Subcutaneous abdominal adipose tissue (tissue), 5 donors: ENCODE data around the gene CYB5RL.
A peak's percentile ranks its signal among the peaks of the same experiment; 100 is the strongest.

ENCODE experiments used
- H3K27ac ChIP-seq: one replicate; pipeline ENCODE4 v1.7.0; 2013; ENCODE audit warnings: low read depth, mild to moderate bottlenecking, inconsistent platforms, low read length, moderate library complexity
- H3K27me3 ChIP-seq, 5 donors: one replicate each; pipeline ENCODE4 v1.7.0; 2013; ENCODE audit warnings: low read length in 5 of 5, inconsistent platforms in 1 of 5; ENCODE audit not compliant: control insufficient read depth in 5 of 5, insufficient read depth in 4 of 5
- H3K36me3 ChIP-seq, 5 donors: one replicate each; pipeline ENCODE4 v1.7.0; 2013; ENCODE audit warnings: low read length in 5 of 5; ENCODE audit not compliant: control insufficient read depth in 5 of 5, insufficient read depth in 5 of 5
- H3K4me1 ChIP-seq, 5 donors: one replicate each; pipeline ENCODE4 v1.7.0; 2013; ENCODE audit warnings: low read length in 5 of 5, mild to moderate bottlenecking in 3 of 5, moderate library complexity in 1 of 5; ENCODE audit not compliant: control insufficient read depth in 5 of 5, insufficient read depth in 5 of 5
- H3K4me3 ChIP-seq, 5 donors: one replicate each; pipeline ENCODE4 v1.7.0; 2013; ENCODE audit warnings: low read length in 5 of 5, low read depth in 1 of 5
- H3K9ac ChIP-seq, 5 donors: one replicate each; pipeline ENCODE4 v1.7.0; 2013; ENCODE audit warnings: low read length in 5 of 5, mild to moderate bottlenecking in 4 of 5, moderate library complexity in 3 of 5
- H3K9me3 ChIP-seq, 5 donors: one replicate each; pipeline ENCODE4 v1.7.0; 2013; ENCODE audit warnings: low read length in 5 of 5; ENCODE audit not compliant: control insufficient read depth in 5 of 5
- donor health status: healthy.
- donor health status: healthy.
- donor health status: healthy.
- donor health status: healthy.
- donor health status: healthy.

The CYB5RL gene

DNA sequence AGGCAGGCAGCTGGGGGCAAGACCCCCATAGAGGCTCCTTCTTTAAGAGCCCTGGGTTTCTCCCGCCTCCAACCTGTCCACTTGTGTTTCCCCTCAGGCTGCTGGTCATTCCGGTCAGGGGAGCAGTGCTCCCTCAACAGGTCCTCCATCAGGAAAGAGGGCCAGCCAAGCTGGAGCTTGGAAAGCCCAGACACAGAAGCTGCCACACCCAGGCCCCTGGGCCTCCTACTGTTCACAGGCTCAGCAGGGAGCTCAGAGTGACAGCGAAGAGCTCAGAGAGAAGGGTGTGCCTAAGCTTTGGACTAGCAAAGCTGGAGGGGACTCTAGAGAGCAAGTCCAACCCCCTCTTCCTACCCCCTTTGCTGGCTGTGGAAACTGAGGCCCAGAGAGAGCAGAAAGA is 36.8 kb downstream of the CYB5RL start:
- Histone ChIP-seq H3K4me1 (peaks cover 0 to 6% (median 2%) of the 10 kb centered on the region in 5 donors), H3K9me3 (no peaks in the 10 kb centered on the region), H3K36me3 (no peaks in the 10 kb centered on the region), H3K27me3 (no peaks in the 10 kb centered on the region), H3K9ac (no peak overlapping the region), H3K27ac (no peak overlapping the region), H3K4me3 (no peak overlapping the region)

DNA sequence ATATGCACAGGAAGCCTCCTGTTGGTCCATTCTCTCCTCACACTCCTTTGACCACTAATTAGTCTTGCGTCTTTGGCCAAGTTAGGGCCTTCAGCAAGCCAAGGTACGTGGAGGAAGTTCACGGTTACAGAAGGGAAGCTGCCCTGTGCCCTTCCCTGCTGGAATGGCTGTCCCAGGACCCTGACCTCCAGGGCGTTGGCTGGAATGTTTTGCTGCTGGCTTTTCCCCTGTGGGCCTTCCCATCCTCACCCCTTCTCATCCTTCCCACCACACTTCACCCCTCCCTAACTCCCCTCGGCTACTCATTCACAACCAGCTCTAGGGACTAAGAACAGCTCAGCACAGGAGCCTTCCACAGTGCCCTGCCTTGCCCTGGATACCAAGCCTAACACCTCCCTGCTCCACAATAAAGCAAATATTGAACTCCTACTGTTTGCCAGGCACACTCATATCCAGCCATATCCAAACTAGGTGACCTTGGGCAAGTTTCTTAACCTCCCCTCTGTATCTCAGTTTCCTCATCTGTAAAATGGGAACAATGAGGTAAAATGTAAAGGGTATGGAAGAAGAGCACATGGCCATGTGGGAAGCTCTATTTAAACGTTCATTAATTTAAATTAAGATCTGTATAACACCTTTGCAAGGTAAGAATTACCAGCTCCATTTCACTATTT is 38.2 kb downstream of the CYB5RL start:
- Histone ChIP-seq H3K36me3 (no peaks in the 10 kb centered on the region), H3K4me3 (no peak overlapping the region), H3K9me3 (no peaks in the 10 kb centered on the region), H3K27ac (no peak overlapping the region), H3K4me1 (peaks cover 0 to 6% (median 0%) of the 10 kb centered on the region in 5 donors), H3K9ac (no peak overlapping the region), H3K27me3 (no peaks in the 10 kb centered on the region)

- no peak overlapping the region for H3K4me3 ChIP-seq
- peaks cover 0 to 6% (median 0%) of the 10 kb centered on the region in 5 donors for H3K4me1 ChIP-seq
- H3K9me3 ChIP-seq: no peaks in the 10 kb centered on the region
- no peak overlapping the region for H3K27ac ChIP-seq
- no peaks in the 10 kb centered on the region for H3K27me3 ChIP-seq
- H3K36me3 ChIP-seq: no peaks in the 10 kb centered on the region
- no peak overlapping the region for H3K9ac ChIP-seq
Observed at GRCh38 chr1:54160351-54160750, 39.5 kb downstream of the CYB5RL start.

GRCh38 chr1:54159733-54160316 is 40.0 kb downstream of the CYB5RL start:
- Histone ChIP-seq H3K9ac (no peak overlapping the region), H3K4me3 (no peak overlapping the region), H3K27ac (no peak overlapping the region), H3K9me3 (no peaks in the 10 kb centered on the region), H3K36me3 (no peaks in the 10 kb centered on the region), H3K27me3 (no peaks in the 10 kb centered on the region), H3K4me1 (peaks cover 0 to 6% (median 0%) of the 10 kb centered on the region in 5 donors)

DNA sequence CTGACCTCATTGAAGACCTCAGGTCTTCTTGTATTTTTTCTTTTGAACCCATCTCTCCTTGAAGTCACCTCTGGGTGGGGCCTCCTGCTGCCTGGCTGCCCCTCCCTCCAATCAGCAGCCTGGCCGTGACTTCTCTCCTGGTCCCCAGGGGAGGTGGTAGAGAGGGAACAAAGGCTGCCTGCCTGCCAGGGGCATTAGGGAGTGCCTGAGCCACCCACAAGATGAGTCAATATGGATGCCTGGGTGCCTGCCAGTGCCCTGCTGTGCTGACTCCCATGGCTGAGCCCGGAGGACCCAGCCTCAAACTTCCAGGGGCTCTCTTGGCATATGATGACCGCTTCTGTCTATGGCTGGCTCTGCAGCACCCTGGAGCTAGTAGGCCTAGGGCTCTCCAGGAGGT is 41.8 kb downstream of the CYB5RL start:
- Histone ChIP-seq H3K4me1 (peaks cover 2 to 17% (median 11%) of the 10 kb centered on the region in 5 donors), H3K9ac (no peak overlapping the region), H3K27ac (no peak overlapping the region), H3K4me3 (no peak overlapping the region), H3K27me3 (no peaks in the 10 kb centered on the region), H3K9me3 (no peaks in the 10 kb centered on the region), H3K36me3 (no peaks in the 10 kb centered on the region)

GRCh38 chr1:54157401-54157800 is 42.4 kb downstream of the CYB5RL start:
- H3K4me1 ChIP-seq: peaks cover 2 to 17% (median 14%) of the 10 kb centered on the region in 5 donors
- no peak overlapping the region for H3K27ac ChIP-seq
- H3K4me3 ChIP-seq: no peak overlapping the region
- H3K9ac ChIP-seq: no peak overlapping the region
- H3K36me3 ChIP-seq: no peaks in the 10 kb centered on the region
- H3K27me3 ChIP-seq: no peaks in the 10 kb centered on the region
- no peaks in the 10 kb centered on the region for H3K9me3 ChIP-seq

DNA sequence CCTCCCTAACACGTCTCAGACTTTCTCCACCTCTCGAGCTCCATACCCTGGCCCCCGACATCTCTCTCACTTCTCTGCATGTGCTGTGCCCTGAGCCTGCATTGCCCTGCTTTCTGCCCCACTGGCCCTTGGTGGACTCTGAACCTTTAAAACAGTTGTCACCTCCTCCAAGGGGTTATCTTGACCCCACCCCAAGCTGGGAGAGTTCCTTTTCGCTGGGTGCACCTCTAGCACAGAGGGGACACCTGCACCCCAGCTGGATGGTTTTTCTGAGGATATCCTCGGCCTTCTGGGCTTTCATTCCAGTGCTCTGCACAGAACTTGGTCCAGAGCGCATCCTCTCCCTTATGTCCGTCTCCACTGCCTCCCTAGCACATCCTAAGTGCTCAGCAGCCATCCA is 42.8 kb downstream of the CYB5RL start:
- H3K27ac ChIP-seq: no peak overlapping the region
- H3K4me3 ChIP-seq: no peak overlapping the region
- peaks cover 2 to 17% (median 14%) of the 10 kb centered on the region in 5 donors for H3K4me1 ChIP-seq
- no peaks in the 10 kb centered on the region for H3K9me3 ChIP-seq
- H3K9ac ChIP-seq: no peak overlapping the region
- no peaks in the 10 kb centered on the region for H3K27me3 ChIP-seq
- H3K36me3 ChIP-seq: no peaks in the 10 kb centered on the region

GRCh38 chr1:54156201-54156600 is 43.6 kb downstream of the CYB5RL start:
- no peak overlapping the region for H3K4me3 ChIP-seq
- no peak overlapping the region for H3K27ac ChIP-seq
- H3K4me1 ChIP-seq: peaks cover 2 to 17% (median 14%) of the 10 kb centered on the region in 5 donors
- H3K27me3 ChIP-seq: no peaks in the 10 kb centered on the region
- H3K36me3 ChIP-seq: no peaks in the 10 kb centered on the region
- H3K9me3 ChIP-seq: no peaks in the 10 kb centered on the region
- no peak overlapping the region for H3K9ac ChIP-seq

DNA sequence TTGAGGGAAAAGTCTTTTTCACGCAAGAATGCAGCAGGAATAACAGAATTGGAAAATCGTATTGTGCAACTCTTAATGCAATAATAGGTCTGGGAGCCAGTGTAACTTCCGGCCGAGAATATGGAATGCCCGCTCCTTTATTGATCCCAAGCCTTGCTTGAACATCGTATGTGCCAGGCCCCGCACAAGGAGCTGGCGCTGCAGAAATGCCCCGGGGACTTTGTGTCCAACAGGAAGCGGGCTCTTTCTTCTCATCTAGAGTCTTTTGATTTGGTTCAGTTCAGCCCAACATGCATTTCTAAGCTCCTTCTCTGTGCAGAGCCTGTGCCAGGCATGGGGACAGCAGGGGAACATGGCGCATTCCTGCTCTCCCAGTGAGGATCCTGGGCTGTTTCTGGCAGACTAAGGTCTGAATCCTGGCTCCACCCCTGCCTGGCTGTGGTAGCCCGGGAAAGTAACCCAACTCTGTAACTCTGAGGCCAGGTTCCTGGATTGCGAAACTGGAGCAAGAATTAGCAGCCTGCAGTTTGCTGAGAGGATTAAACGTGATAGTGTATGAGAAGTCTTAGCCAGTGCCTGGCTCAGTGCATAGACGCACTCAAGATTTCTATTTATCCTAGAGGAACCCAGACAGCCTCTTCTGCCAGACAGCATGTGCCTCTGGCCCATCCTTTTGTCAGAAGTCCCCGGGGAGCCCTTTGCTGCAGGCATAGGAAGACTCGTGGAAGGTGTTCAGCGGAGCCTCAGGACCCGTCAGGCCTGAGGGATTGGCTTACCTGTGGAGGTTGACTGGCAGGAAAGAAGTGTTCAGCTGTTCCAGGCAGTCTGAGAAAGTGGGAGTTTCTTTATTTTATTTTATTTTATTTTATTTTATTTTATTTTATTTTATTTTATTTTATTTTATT is 46.0 kb downstream of the CYB5RL start:
- H3K4me1 ChIP-seq: peaks cover 2 to 14% (median 11%) of the 10 kb centered on the region in 5 donors
- H3K9ac ChIP-seq: no peak overlapping the region
- no peaks in the 10 kb centered on the region for H3K36me3 ChIP-seq
- no peak overlapping the region for H3K27ac ChIP-seq
- peak overlapping the region; percentile 4 to 51 (median 14) for H3K4me3 ChIP-seq
- no peaks in the 10 kb centered on the region for H3K9me3 ChIP-seq
- H3K27me3 ChIP-seq: no peaks in the 10 kb centered on the region

- no peaks in the 10 kb centered on the region for H3K9me3 ChIP-seq
- no peak within 1 kb of the TSS for H3K9ac ChIP-seq
- no peak within 1 kb of the TSS for H3K27ac ChIP-seq
- H3K27me3 ChIP-seq: no peaks in the 10 kb centered on the region
- H3K4me1 ChIP-seq: peaks cover 2 to 14% (median 11%) of the 10 kb centered on the region in 5 donors
- no peaks in the 10 kb centered on the region for H3K36me3 ChIP-seq
- peak within 1 kb of the TSS; percentile 4 to 51 (median 14) for H3K4me3 ChIP-seq
Observed at GRCh38 chr1:54152696-54153095, 47.1 kb downstream of the CYB5RL start, which contains the start of gene CDCP2. TSS of gene CDCP2 (minus strand) at chr1:54153000. CDS start at chr1:54152922, 78 bp downstream.
